SU-DHL-6 (cell line): ENCODE measurements around the gene LRRK2.

ENCODE experiments used
- EZH2phosphoT487 ChIP-seq: fragments of 200-600 bp; sonication (generic), shearing (Covaris generic); conservative IDR thresholded peaks from 2 replicates; pipeline ENCODE4 v1.6.1; 2018; ENCODE audit warnings: mild to moderate bottlenecking, antibody characterized with exemption, low read length, moderate library complexity, mixed read lengths
- TF ChIP-seq, protein P1 (sequence below): fragments of 200-600 bp; sonication (generic); IDR thresholded peaks from one replicate; pipeline ENCODE4 v1.5.1; 2017; ENCODE audit warnings: antibody characterized with exemption, mild to moderate bottlenecking, low read length, moderate library complexity; ENCODE audit not compliant: insufficient read depth, poor library complexity, severe bottlenecking

GRCh38 chr12:40198601-40199000 lies 26.2 kb upstream of the LRRK2 start:
- TF ChIP-seq, protein P1, sequence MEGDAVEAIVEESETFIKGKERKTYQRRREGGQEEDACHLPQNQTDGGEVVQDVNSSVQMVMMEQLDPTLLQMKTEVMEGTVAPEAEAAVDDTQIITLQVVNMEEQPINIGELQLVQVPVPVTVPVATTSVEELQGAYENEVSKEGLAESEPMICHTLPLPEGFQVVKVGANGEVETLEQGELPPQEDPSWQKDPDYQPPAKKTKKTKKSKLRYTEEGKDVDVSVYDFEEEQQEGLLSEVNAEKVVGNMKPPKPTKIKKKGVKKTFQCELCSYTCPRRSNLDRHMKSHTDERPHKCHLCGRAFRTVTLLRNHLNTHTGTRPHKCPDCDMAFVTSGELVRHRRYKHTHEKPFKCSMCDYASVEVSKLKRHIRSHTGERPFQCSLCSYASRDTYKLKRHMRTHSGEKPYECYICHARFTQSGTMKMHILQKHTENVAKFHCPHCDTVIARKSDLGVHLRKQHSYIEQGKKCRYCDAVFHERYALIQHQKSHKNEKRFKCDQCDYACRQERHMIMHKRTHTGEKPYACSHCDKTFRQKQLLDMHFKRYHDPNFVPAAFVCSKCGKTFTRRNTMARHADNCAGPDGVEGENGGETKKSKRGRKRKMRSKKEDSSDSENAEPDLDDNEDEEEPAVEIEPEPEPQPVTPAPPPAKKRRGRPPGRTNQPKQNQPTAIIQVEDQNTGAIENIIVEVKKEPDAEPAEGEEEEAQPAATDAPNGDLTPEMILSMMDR: no peak
- TF ChIP-seq EZH2phosphoT487: no peak
